ENCODE results near the gene CD63.
A peak's percentile ranks its signal among the peaks of the same experiment; 100 is the strongest.
"Not testable (repeated sequence)": the region's sequence is repeated elsewhere in the genome, so short reads cannot be mapped to it uniquely, and the experiment has no call there.

The CD63 gene, protein sequence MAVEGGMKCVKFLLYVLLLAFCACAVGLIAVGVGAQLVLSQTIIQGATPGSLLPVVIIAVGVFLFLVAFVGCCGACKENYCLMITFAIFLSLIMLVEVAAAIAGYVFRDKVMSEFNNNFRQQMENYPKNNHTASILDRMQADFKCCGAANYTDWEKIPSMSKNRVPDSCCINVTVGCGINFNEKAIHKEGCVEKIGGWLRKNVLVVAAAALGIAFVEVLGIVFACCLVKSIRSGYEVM

DNA sequence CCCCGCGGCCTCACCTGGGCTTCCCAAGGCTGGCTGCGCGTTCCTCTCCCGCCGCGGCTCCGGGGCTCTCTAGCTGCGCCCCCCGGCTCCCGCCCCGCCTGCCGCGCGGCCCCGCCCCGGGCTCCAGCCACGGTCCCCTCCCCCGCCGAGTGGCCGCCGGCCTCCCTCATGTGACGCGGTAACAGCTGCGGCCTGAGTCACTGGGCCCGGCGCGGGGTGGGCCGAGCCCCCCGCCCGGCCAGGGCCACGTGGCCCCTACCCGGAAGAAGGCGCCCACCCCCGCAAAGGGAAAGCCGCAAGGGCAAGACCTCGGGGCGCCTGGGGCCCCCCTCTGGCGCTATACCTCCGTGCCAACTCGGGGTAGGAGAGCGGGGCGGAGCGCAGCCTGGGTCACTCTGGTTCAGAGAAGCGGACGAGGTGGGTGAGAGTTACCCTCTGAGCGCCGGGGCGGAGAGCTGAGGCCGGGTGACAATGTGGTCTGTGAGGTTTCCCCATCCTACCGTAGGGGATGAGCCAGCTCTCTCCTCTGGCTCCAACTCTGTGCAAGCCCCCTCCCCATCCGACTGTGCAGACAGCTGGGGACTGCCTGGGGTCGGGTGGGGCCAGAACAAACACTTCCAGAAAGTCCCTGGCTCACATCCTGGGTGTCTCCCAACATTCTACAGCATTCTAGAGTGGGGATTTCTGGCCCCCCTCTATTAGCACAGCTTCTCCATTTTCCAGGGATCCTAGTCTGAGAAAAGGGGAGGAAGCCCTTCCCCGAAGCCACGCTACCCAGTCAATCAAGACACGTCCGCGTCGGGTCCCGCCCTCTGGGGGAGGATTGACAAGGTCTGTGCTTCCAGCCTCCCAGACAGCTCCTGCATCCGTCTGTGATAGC is at the start of gene CD63:
Gene CD63 (minus strand): TSS at position 71 of the 880 bp plus-strand sequence. CDS start 668 bp downstream, outside the sequence.
- DNase-seq (ENCODE audit: low read depth in 1 of 2, low spot score in 1 of 2): peak; percentile 15 to 64

- no peak for DNase-seq (ENCODE audit: low read depth in 1 of 2, low spot score in 1 of 2)
Observed at GRCh38 chr12:55777856-55778255, 49.0 kb upstream of the CD63 start.

GRCh38 chr12:55771736-55772135 is 42.9 kb upstream of the CD63 start:
- no peak for DNase-seq (ENCODE audit: low read depth in 1 of 2, low spot score in 1 of 2)

DNA sequence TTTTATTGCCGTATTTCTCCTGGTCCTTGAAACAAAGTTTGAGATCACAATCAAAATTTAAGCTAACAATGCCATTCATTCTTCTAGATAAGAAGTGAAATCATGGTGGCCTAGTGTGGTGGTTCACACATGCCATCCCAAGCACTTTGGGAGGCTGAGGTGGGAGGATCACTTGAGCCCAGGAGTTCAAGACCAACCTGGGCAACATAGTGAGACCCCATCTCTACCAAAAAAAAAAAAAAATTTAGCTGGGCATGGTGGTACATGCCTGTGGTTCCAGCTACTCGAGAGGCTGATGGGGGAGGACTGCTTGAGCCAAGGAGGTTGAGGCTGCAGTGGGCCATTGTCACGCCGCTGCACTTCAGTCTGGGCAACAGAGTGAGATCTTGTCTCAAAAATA is 38.3 kb upstream of the CD63 start:
- DNase-seq (ENCODE audit: low read depth in 1 of 2, low spot score in 1 of 2): no peak

DNA sequence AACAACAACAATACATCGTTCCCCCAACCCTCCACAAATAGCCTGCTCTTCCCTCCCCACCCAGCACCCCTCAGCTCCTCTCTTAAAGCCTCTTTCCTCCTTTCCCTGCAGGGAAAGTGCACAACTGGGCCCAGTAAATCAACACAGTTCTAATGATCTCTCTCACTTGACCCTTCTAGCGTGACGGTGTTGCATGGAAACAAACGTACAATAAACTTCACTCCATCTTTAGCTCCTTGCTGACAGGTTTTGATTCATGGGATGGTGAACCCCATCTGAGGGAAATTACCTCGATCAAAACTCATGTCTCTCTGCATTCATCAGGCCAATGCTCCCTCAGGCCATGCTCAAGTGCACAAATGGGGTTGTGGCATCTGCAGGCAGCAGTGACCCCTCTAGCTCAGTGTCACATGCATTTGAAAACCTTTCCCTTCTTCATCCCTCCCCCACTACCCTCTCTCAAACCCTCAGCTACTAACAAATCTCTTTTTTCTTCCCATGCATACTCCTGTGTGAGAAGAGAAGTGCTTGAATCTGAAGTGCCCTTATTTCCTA is 37.0 kb upstream of the CD63 start:
- DNase-seq (ENCODE audit: low read depth in 1 of 2, low spot score in 1 of 2): no peak

DNA sequence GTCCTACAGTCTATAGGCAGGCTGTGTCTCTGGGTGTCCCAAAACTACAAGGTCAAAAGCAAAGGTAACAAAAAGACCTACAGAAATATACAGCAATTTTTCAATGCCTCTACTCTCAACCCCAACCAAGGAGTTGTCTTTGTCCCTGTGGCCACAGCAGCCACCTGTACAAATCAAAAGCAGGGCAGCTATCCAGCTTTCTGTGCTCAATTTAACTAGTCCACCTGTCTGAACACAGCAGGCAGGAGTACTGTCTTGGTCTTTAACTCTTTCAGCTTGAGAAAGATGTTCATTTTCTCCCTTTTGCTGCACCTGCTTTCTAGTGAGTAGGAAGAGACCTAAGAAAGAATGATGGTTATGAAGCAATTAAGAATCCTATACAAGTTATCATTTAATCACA is 33.8 kb upstream of the CD63 start:
- DNase-seq (ENCODE audit: low read depth in 1 of 2, low spot score in 1 of 2): no peak

DNA sequence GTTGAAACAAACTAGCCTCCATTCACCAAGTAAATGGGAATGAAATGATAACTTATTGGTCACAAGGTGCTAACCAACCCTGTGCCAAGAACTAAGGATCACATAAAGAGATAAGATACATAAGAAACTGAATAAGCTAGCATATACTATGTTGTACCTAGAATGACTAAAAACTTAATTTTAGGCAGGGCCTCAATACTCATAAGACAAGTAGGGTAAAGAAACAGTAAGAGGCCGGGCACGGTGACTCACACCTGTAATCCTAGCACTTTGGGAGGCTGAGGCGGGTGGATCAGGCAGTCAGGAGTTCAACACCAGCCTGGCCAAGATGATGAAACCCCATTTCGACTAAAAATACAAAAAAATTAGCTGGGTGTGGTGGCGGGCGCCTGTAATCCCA is 31.9 kb upstream of the CD63 start:
- DNase-seq (ENCODE audit: low read depth in 1 of 2, low spot score in 1 of 2): no peak

DNA sequence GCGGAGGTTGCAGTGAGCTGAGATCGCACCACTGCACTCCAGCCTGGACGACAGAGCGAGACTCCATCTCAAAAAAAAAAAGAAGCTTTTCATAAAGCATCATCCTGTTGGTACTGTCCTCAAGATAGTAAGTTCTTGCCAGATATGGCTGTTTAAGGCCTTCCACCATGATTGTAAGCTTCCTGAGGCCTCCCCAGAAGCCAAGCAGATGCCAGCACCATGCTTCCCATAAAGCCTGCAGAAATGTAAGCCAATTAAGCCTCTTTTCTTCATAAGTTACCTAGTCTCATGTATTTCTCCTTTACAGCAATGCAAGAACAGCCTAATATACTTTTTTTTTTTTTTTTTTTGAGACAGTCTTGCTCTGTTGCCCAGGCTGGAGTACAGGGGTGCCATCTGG is 29.8 kb upstream of the CD63 start:
- not testable (repeated sequence) for DNase-seq (ENCODE audit: low read depth in 1 of 2, low spot score in 1 of 2)

GRCh38 chr12:55757701-55758100 is 28.9 kb upstream of the CD63 start:
- no peak for DNase-seq (ENCODE audit: low read depth in 1 of 2, low spot score in 1 of 2)

GRCh38 chr12:55755246-55755645 is 26.4 kb upstream of the CD63 start:
- DNase-seq (ENCODE audit: low read depth in 1 of 2, low spot score in 1 of 2): no peak

DNA sequence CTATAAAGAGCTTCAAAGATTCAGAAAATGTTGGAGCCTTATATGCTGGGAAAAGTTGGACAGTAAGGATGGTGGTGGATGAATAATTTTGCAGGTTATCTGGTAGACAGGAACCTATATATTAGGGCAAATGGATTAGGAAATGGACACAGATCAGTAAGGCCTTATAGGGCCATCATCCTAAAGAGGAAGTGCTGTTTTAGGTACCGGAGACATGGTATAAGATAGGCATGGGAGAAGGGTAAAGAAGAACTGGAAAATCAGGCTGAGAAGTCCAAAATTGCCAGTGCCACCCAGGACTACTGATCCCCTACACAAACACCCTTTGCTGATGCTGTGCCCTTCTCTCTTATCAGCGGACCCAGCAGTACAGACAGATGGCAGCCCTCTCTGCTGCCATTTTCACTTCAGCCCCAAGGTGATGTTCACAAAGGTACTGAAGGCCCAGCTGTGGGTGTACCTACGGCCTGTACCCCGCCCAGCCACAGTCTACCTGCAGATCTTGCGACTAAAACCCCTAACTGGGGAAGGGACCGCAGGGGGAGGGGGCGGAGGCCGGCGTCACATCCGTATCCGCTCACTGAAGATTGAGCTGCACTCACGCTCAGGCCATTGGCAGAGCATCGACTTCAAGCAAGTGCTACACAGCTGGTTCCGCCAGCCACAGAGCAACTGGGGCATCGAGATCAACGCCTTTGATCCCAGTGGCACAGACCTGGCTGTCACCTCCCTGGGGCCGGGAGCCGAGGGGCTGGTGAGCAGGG is 19.6 kb upstream of the CD63 start:
- DNase-seq (ENCODE audit: low read depth in 1 of 2, low spot score in 1 of 2): no peak

- DNase-seq (ENCODE audit: low read depth in 1 of 2, low spot score in 1 of 2): no peak
Observed at GRCh38 chr12:55746913-55747231, 18.1 kb upstream of the CD63 start.

DNA sequence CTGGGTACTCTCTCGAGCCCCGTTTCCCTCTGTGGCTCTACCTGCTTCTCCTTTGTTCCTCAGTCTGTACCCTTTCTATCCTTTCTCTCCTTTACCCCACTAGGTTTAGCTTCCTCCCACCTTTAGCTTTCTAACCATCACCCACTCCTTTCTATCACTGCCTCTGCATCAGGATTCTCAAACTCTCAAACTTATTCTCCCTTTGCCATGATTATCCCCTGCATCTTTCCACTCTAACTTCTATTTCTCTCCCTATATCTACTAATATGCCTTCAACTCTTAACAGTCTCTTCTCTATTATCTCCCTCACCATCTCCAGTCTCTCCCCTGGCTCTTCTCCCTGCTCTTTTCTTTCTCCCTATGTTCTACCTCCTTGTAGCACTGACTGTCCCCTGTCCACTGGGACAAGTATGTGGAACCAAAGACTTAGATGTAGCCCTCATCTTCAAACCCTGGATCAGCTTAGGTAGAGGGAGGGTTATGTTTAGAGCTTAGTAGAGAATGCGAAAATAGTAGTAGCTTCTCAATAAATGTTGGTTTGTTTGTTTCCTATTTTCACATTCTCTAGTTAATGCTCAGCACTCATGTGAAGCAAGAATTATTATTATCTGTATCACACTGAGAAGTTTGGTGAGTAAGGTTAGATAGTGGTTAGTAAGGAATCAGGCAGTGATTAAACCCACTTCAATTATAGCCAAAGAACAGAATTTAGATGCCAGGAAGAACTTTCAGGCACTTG is 17.5 kb upstream of the CD63 start:
- DNase-seq (ENCODE audit: low read depth in 1 of 2, low spot score in 1 of 2): no peak

- DNase-seq (ENCODE audit: low read depth in 1 of 2, low spot score in 1 of 2): no peak
Observed at GRCh38 chr12:55745361-55746173, 16.8 kb upstream of the CD63 start.

GRCh38 chr12:55744340-55745030 is 15.7 kb upstream of the CD63 start:
- DNase-seq (ENCODE audit: low read depth in 1 of 2, low spot score in 1 of 2): no peak

GRCh38 chr12:55743406-55744339 is 14.9 kb upstream of the CD63 start:
- DNase-seq (ENCODE audit: low read depth in 1 of 2, low spot score in 1 of 2): peak in 1 of 2 donors; percentile 35

- peak; percentile 38 to 60 for DNase-seq (ENCODE audit: low read depth in 1 of 2, low spot score in 1 of 2)
Observed at GRCh38 chr12:55742719-55743405, 14.1 kb upstream of the CD63 start, which contains the start of gene GDF11. Gene GDF11, plus strand, starts transcription at chr12:55743122. Its CDS starts 195 bp downstream, at chr12:55743317.
